Smooth muscle cell (in vitro differentiated cells): ENCODE measurements around the gene AFF4. TPM values are rescaled to one million over a fixed set of nuclear protein-coding genes. Genes with fewer than 3 reads are reported as not detected.
"Not testable (repeated sequence)": the region's sequence is repeated elsewhere in the genome, so short reads cannot be mapped to it uniquely, and the experiment has no call there.

Source experiments
- DNase-seq: peaks from one replicate; lab custom pipeline; 2025; ENCODE audit not compliant: unreplicated experiment; lab: John Stamatoyannopoulos, UW
- H2AFZ ChIP-seq: fragments of 200-600 bp; sonication (generic); 2 replicates; pipeline ENCODE4 v1.6.0; 2016; ENCODE audit warnings: antibody characterized with exemption, low read depth, mild to moderate bottlenecking
- H3F3A ChIP-seq: fragments of 200-600 bp; sonication (generic); 2 replicates; pipeline ENCODE4 v1.6.0; 2017; ENCODE audit warnings: antibody characterized with exemption, low read depth
- H3K27ac ChIP-seq: fragments of 200-600 bp; sonication (generic); 2 replicates; pipeline ENCODE4 v1.5.1; 2016; ENCODE audit warnings: low read depth, mild to moderate bottlenecking
- H3K27me3 ChIP-seq: fragments of 200-600 bp; sonication (generic); 2 replicates; pipeline ENCODE4 v1.6.1; 2016; ENCODE audit warnings: low read depth, mild to moderate bottlenecking
- H3K36me3 ChIP-seq: fragments of 200-600 bp; sonication (generic); 2 replicates; pipeline ENCODE4 v1.5.1; 2016; ENCODE audit warnings: low read depth
- H3K4me1 ChIP-seq: fragments of 200-600 bp; sonication (generic); 2 replicates; pipeline ENCODE4 v1.5.1; 2016; ENCODE audit warnings: low read depth
- H3K4me2 ChIP-seq: fragments of 200-600 bp; sonication (generic); 2 replicates; pipeline ENCODE4 v1.6.0; 2016; ENCODE audit warnings: mild to moderate bottlenecking
- H3K4me3 ChIP-seq: fragments of 200-600 bp; sonication (generic); 2 replicates; pipeline ENCODE4 v1.5.1; 2016; ENCODE audit warnings: mild to moderate bottlenecking
- H3K79me2 ChIP-seq: fragments of 200-600 bp; sonication (generic); 2 replicates; pipeline ENCODE4 v1.6.0; 2016; ENCODE audit warnings: low read depth, mild to moderate bottlenecking
- H3K9ac ChIP-seq: fragments of 200-600 bp; sonication (generic); 2 replicates; pipeline ENCODE4 v1.6.0; 2016; ENCODE audit warnings: low read depth
- H3K9me3 ChIP-seq: fragments of 200-600 bp; sonication (generic); replicated peaks from 2 replicates; pipeline ENCODE4 v1.5.1; 2016; ENCODE audit warnings: low read depth
- H4K20me1 ChIP-seq: fragments of 200-600 bp; sonication (generic); 2 replicates; pipeline ENCODE4 v1.6.0; 2016; ENCODE audit warnings: low read depth
- CTCF ChIP-seq: fragments of 200-600 bp; sonication (generic); IDR thresholded peaks from 2 replicates; pipeline ENCODE4 v1.5.1; 2017; ENCODE audit warnings: borderline replicate concordance, mild to moderate bottlenecking, antibody characterized with exemption; ENCODE audit not compliant: insufficient read depth, poor library complexity, severe bottlenecking
- WGBS: methylation state at CpG from one replicate; pipeline ENCODE4 v1.1.7; 2016; ENCODE audit warnings: low lambda C conversion rate; 5-methylcytosine and 5-hydroxymethylcytosine counted together
- polyA plus RNA-seq: library from polyadenylated mRNA; unstranded; fragments of >200 nt; fragmentation: Nextera tagmentation; extraction: Ambion mirVana; gene quantifications from 2 replicates; pipeline ENCODE4 v1.2.1, GENCODE V29; 2016
- total RNA-seq: library from RNA; depleted of rRNA; stranded (reverse); fragments of >200 nt; gene quantifications from 2 replicates; pipeline ENCODE4 v1.2.3, GENCODE V29; 2014

The AFF4 gene
- total and polyA plus RNA-seq, 2 experiments from 2014 or later, result 27.8 to 137 TPM

- no peaks in the 10 kb centered on the region for H3K9me3 ChIP-seq
- no peak overlapping the region for H3K4me3 ChIP-seq
- H3K36me3 ChIP-seq, result no peaks in the 10 kb centered on the region
- H3K27me3 ChIP-seq, result no peaks in the 10 kb centered on the region
- peaks cover 100% of the 10 kb centered on the region for H3K79me2 ChIP-seq
- H3K4me1 ChIP-seq, result no peaks in the 10 kb centered on the region
- WGBS, result 51% methylated on average over 2 of the region's 2 CpGs
- H4K20me1 ChIP-seq, result peaks cover 100% of the 10 kb centered on the region
- no peak for DNase-seq
- H3K27ac ChIP-seq, result peak overlapping the region; percentile 29
- no peak overlapping the region for H3K9ac ChIP-seq
- H3F3A ChIP-seq, result peaks cover 16% of the 10 kb centered on the region
- no peak overlapping the region for H2AFZ ChIP-seq
- H3K4me2 ChIP-seq, result no peak overlapping the region
- no peak for TF ChIP-seq CTCF
Observed at GRCh38 chr5:132947671-132948070, 15.8 kb downstream of the AFF4 start.

GRCh38 chr5:132945315-132945714 lies 18.1 kb downstream of the AFF4 start:
- not testable (repeated sequence) for H3K4me3 ChIP-seq, H3K27ac ChIP-seq, H3K4me1 ChIP-seq, H3K9me3 ChIP-seq, H3K9ac ChIP-seq, H3K4me2 ChIP-seq, H3K27me3 ChIP-seq, H2AFZ ChIP-seq, H3K36me3 ChIP-seq, DNase-seq, H3F3A ChIP-seq
- 95% methylated on average over 4 of the region's 4 CpGs for WGBS
- Histone ChIP-seq H3K79me2 (peaks cover 100% of the 10 kb centered on the region), H4K20me1 (peaks cover 100% of the 10 kb centered on the region)

GRCh38 chr5:132943362-132944022 lies 19.9 kb downstream of the AFF4 start:
- no peaks in the 10 kb centered on the region for H3K36me3 ChIP-seq
- no peak for DNase-seq
- H3K79me2 ChIP-seq, result peaks cover 100% of the 10 kb centered on the region
- no peak overlapping the region for H3K4me3 ChIP-seq
- H4K20me1 ChIP-seq, result peaks cover 100% of the 10 kb centered on the region
- no peak overlapping the region for H2AFZ ChIP-seq
- H3K4me1 ChIP-seq, result no peaks in the 10 kb centered on the region
- H3K27ac ChIP-seq, result no peak overlapping the region
- H3K27me3 ChIP-seq, result no peaks in the 10 kb centered on the region
- no peak overlapping the region for H3K9ac ChIP-seq
- no peaks in the 10 kb centered on the region for H3K9me3 ChIP-seq
- no peak for TF ChIP-seq CTCF
- 95% methylated on average over 3 of the region's 3 CpGs for WGBS
- H3F3A ChIP-seq, result peaks cover 6% of the 10 kb centered on the region
- H3K4me2 ChIP-seq, result no peak overlapping the region

GRCh38 chr5:132941331-132941730 lies 22.1 kb downstream of the AFF4 start:
- H2AFZ ChIP-seq, result no peak overlapping the region
- H3K79me2 ChIP-seq, result peaks cover 100% of the 10 kb centered on the region
- WGBS, result 94% methylated on average over 5 of the region's 5 CpGs
- H3K9ac ChIP-seq, result no peak overlapping the region
- DNase-seq, result no peak
- H3K4me2 ChIP-seq, result no peak overlapping the region
- H3K27me3 ChIP-seq, result no peaks in the 10 kb centered on the region
- H3K4me1 ChIP-seq, result no peaks in the 10 kb centered on the region
- H3F3A ChIP-seq, result peaks cover 13% of the 10 kb centered on the region
- peaks cover 100% of the 10 kb centered on the region for H4K20me1 ChIP-seq
- peaks cover 14% of the 10 kb centered on the region for H3K36me3 ChIP-seq
- H3K27ac ChIP-seq, result no peak overlapping the region
- no peak overlapping the region for H3K4me3 ChIP-seq
- no peak for TF ChIP-seq CTCF
- H3K9me3 ChIP-seq, result no peaks in the 10 kb centered on the region
